Keratinocyte (primary cell): Measurements from ENCODE around the gene LRTM1. TPM values are rescaled to one million over a fixed set of nuclear protein-coding genes. Genes with fewer than 3 reads are reported as not detected.

Experiments
- DNase-seq: peaks from one replicate; pipeline ENCODE4 v3.0.0-alpha.2; 2011; ENCODE audit warnings: low read depth, missing footprints, low spot score
- FAIRE-seq: peaks from 2 replicates; lab custom pipeline; 2011; peaks lifted over from hg19 to GRCh38; lab: Jason Lieb, UNC
- H2AFZ ChIP-seq: 2 replicates; pipeline ENCODE4 v1.6.0; 2012; ENCODE audit warnings: low read length, control low read depth, inconsistent platforms; ENCODE audit not compliant: control insufficient read depth
- H3K27ac ChIP-seq: 2 replicates; pipeline ENCODE4 v1.5.1; 2011; ENCODE audit warnings: low read length; ENCODE audit not compliant: control insufficient read depth, insufficient read depth
- H3K27me3 ChIP-seq: 3 replicates; pipeline ENCODE4 v1.6.0; 2011; ENCODE audit warnings: low read length; ENCODE audit not compliant: control insufficient read depth, insufficient read depth; ENCODE audit errors: extremely low read depth
- H3K36me3 ChIP-seq, 2 experiments: 2 replicates in 1 of 2; 3 replicates in 1 of 2; pipeline ENCODE4 v1.5.1; 2011; ENCODE audit warnings: low read length in 2 of 2, mild to moderate bottlenecking in 1 of 2; ENCODE audit not compliant: control insufficient read depth in 2 of 2, insufficient read depth in 2 of 2; ENCODE audit errors: extremely low read depth in 1 of 2
- H3K4me1 ChIP-seq: 3 replicates; pipeline ENCODE4 v1.5.1; 2011; ENCODE audit warnings: low read length; ENCODE audit not compliant: control insufficient read depth, insufficient read depth; ENCODE audit errors: extremely low read depth
- H3K4me2 ChIP-seq: 3 replicates; pipeline ENCODE4 v1.6.0; 2011; ENCODE audit warnings: low read depth, low read length; ENCODE audit not compliant: control insufficient read depth, insufficient read depth; ENCODE audit errors: extremely low read depth
- H3K4me3 ChIP-seq, 3 experiments: fragments of 200-600 bp in 1 of 3; sonication (generic) in 1 of 3; 2 replicates in 2 of 3; 3 replicates in 1 of 3; pipeline ENCODE4 v1.5.1; 2011 to 2016; ENCODE audit warnings: low read length in 3 of 3, mild to moderate bottlenecking in 3 of 3, control low read depth in 2 of 3, inconsistent platforms in 1 of 3, low read depth in 1 of 3, mixed read lengths in 1 of 3, mixed run types in 1 of 3, moderate library complexity in 1 of 3; ENCODE audit not compliant: control insufficient read depth in 2 of 3, insufficient read depth in 2 of 3; ENCODE audit errors: extremely low read depth in 1 of 3
- H3K79me2 ChIP-seq: 2 replicates; pipeline ENCODE4 v1.6.0; 2012; ENCODE audit warnings: low read length; ENCODE audit not compliant: control insufficient read depth, insufficient read depth
- H3K9ac ChIP-seq: 3 replicates; pipeline ENCODE4 v1.6.0; 2011; ENCODE audit warnings: low read length; ENCODE audit not compliant: control insufficient read depth, insufficient read depth; ENCODE audit errors: extremely low read depth
- H3K9me1 ChIP-seq: 3 replicates; pipeline ENCODE4 v1.6.0; 2011; ENCODE audit warnings: low read length; ENCODE audit not compliant: control insufficient read depth, insufficient read depth; ENCODE audit errors: extremely low read depth
- H3K9me3 ChIP-seq: 2 replicates; pipeline ENCODE4 v1.5.1; 2012; ENCODE audit warnings: low read depth, low read length; ENCODE audit not compliant: control insufficient read depth
- H4K20me1 ChIP-seq: 3 replicates; pipeline ENCODE4 v1.6.0; 2011; ENCODE audit warnings: low read length; ENCODE audit not compliant: control insufficient read depth, insufficient read depth; ENCODE audit errors: extremely low read depth
- CTCF ChIP-seq, 3 experiments: IDR thresholded peaks in 1 of 3; conservative IDR thresholded peaks in 1 of 3; optimal IDR thresholded peaks in 1 of 3; 2 replicates in 2 of 3; 3 replicates in 1 of 3; pipeline versions ENCODE3 to v1.5.1; 2011; ENCODE audit warnings: low read length in 3 of 3, mild to moderate bottlenecking in 3 of 3, moderate library complexity in 2 of 3, control low read depth in 1 of 3, inconsistent platforms in 1 of 3; ENCODE audit not compliant: insufficient read depth in 2 of 3; ENCODE audit errors: extremely low read depth in 1 of 3
- EZH2 ChIP-seq: IDR thresholded peaks from one replicate; pipeline ENCODE4 v1.6.1; 2012; ENCODE audit warnings: inconsistent platforms, mild to moderate bottlenecking, low read length, moderate library complexity
- dilution Hi-C: fragments of 300-500 bp; cut with MboI; formaldehyde crosslinking; loops from one replicate; pipeline ENCODE4 v1.7.0; 2020; ENCODE audit warnings: low sequenced_read_pairs; ENCODE audit not compliant: extremely low pct_ligation_motif_present
- polyA plus RNA-seq, 5 experiments: library from polyadenylated mRNA; depleted of rRNA in 3 of 5; stranded (reverse) in 3 of 5; stranded (forward) in 1 of 5; unstranded in 1 of 5; fragments of >200 nt; gene quantifications; 1 replicate in 1 of 5; 2 replicates in 3 of 5; 3 replicates in 1 of 5; pipeline versions ENCODE4 v1.2.1 to v1.2.3, GENCODE V29; 2011 to 2012; ENCODE audit warnings: missing spikeins in 2 of 5, low read depth in 1 of 5, low replicate concordance in 1 of 5

Gene LRTM1
- polyA plus RNA-seq, 1 donor (not counting 4 experiments of a cell fraction or from before 2014, with no cell fraction given) = not detected

GRCh38 chr3:54888162-54888561 lies 39.7 kb downstream of the LRTM1 start:
- no peak overlapping the region for H3K27ac ChIP-seq
- no peak for DNase-seq
- no peak overlapping the region for H3K9ac ChIP-seq
- H4K20me1 ChIP-seq = peaks cover 3% of the 10 kb centered on the region
- no peak for FAIRE-seq
- no peaks in the 10 kb centered on the region for H3K36me3 ChIP-seq
- H2AFZ ChIP-seq = no peak overlapping the region
- H3K27me3 ChIP-seq = peaks cover 3% of the 10 kb centered on the region
- H3K79me2 ChIP-seq = no peaks in the 10 kb centered on the region
- no peak overlapping the region for H3K4me2 ChIP-seq
- no peaks in the 10 kb centered on the region for H3K9me3 ChIP-seq
- H3K9me1 ChIP-seq = no peaks in the 10 kb centered on the region
- TF ChIP-seq CTCF (optimal IDR thresholded peaks at IDR 0.05 in 1 of 3, IDR thresholded peaks at IDR 0.05 in 1 of 3, conservative IDR thresholded peaks at IDR 0.05 in 1 of 3; ENCODE audit: extremely low read depth in 1 of 3, insufficient read depth in 2 of 3, low read length in 3 of 3) (no peak), EZH2 (no peak)
- no peak overlapping the region for H3K4me3 ChIP-seq
- dilution Hi-C loops = no loop called here
- peaks cover 20% of the 10 kb centered on the region for H3K4me1 ChIP-seq

- Histone ChIP-seq H3K9ac (no peak overlapping the region), H3K79me2 (no peaks in the 10 kb centered on the region), H4K20me1 (no peaks in the 10 kb centered on the region), H2AFZ (no peak overlapping the region), H3K9me3 (no peaks in the 10 kb centered on the region), H3K4me1 (peaks cover 10% of the 10 kb centered on the region), H3K4me3 (no peak overlapping the region), H3K36me3 (no peaks in the 10 kb centered on the region), H3K4me2 (no peak overlapping the region), H3K9me1 (no peaks in the 10 kb centered on the region), H3K27me3 (peaks cover 3% of the 10 kb centered on the region), H3K27ac (no peak overlapping the region)
- TF ChIP-seq CTCF (optimal IDR thresholded peaks at IDR 0.05 in 1 of 3, IDR thresholded peaks at IDR 0.05 in 1 of 3, conservative IDR thresholded peaks at IDR 0.05 in 1 of 3; ENCODE audit: extremely low read depth in 1 of 3, insufficient read depth in 2 of 3, low read length in 3 of 3) (no peak), EZH2 (no peak)
- FAIRE-seq (peak; percentile 75), DNase-seq (peak; percentile 41)
- dilution Hi-C loops = no loop called here
Observed at GRCh38 chr3:54882129-54882833, 45.6 kb downstream of the LRTM1 start.
